ENCODE measurements around the gene TNFRSF13B. TPM values are rescaled to one million over a fixed set of nuclear protein-coding genes. Genes with fewer than 3 reads are reported as not detected.

The TNFRSF13B gene
- total and polyA plus RNA-seq, 10 of the 15 experiments (the other 5 are each of a cell fraction or from before 2014, with no cell fraction given), result 15.5 to 231 (median 119) TPM

GRCh38 chr17:16973760-16974540 is 2.0 kb upstream of the TNFRSF13B start (continued):
- no peak for TF ChIP-seq RBBP5 (conservative IDR thresholded peaks at IDR 0.05)
- TF ChIP-seq RAD51 (IDR thresholded peaks at IDR 0.05), result peak; percentile 66; the same call in 1 of the 2 replicates
- no peak for TF ChIP-seq ESRRA (IDR thresholded peaks at IDR 0.05; ENCODE audit: low read length)
- TF ChIP-seq STAT1 (conservative IDR thresholded peaks at IDR 0.05), result no peak
- no peak for TF ChIP-seq ZNF217 (IDR thresholded peaks at IDR 0.05)
- peak; percentile 61; the same call in 1 of the 2 replicates for TF ChIP-seq ATF2 (IDR thresholded peaks at IDR 0.05; ENCODE audit: low read length)
- TF ChIP-seq REST (IDR thresholded peaks at IDR 0.05; ENCODE audit: low read depth, low read length), result no peak
- TF ChIP-seq NFYB (IDR thresholded peaks at IDR 0.05; ENCODE audit: insufficient read depth, low read depth, low read length), result no peak
- peak; percentile 44; the same call in 1 of the 2 replicates for TF ChIP-seq POLR2AphosphoS5 (IDR thresholded peaks at IDR 0.05; ENCODE audit: low read length)
- TF ChIP-seq ASH2L (IDR thresholded peaks at IDR 0.05; ENCODE audit: borderline replicate concordance, low read depth), result no peak
- TF ChIP-seq, protein P1, sequence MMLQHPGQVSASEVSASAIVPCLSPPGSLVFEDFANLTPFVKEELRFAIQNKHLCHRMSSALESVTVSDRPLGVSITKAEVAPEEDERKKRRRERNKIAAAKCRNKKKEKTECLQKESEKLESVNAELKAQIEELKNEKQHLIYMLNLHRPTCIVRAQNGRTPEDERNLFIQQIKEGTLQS (IDR thresholded peaks at IDR 0.05; ENCODE audit: borderline replicate concordance, extremely low read depth, low read depth, low read length), result no peak
- TF ChIP-seq RELA (IDR thresholded peaks at IDR 0.05; ENCODE audit: borderline replicate concordance, partially characterized antibody), result no peak
- no peak for TF ChIP-seq SRF (IDR thresholded peaks at IDR 0.05; ENCODE audit: low read depth in 2 of 2, low read length in 2 of 2)
- TF ChIP-seq HSF1 (IDR thresholded peaks at IDR 0.05; ENCODE audit: low read depth, low read length), result no peak
- peak; percentile 33; the same call in 1 of the 2 replicates for TF ChIP-seq SMARCA5 (IDR thresholded peaks at IDR 0.05)
- no peak for TF ChIP-seq CEBPZ (IDR thresholded peaks at IDR 0.05; ENCODE audit: low read depth, low read length)
- no peak for TF ChIP-seq MEF2A (IDR thresholded peaks at IDR 0.05; ENCODE audit: insufficient read depth, low read depth, low read length)
- TF ChIP-seq HDAC2 (IDR thresholded peaks at IDR 0.05), result no peak
- TF ChIP-seq ZSCAN29 (IDR thresholded peaks at IDR 0.05), result no peak
- TF ChIP-seq KLF5 (IDR thresholded peaks at IDR 0.05; ENCODE audit: partially characterized antibody), result no peak
